Adipocyte (in vitro differentiated cells): Measurements from ENCODE around the gene COL13A1.

ENCODE experiments used
- DNase-seq: peaks from one replicate; pipeline ENCODE4 v3.0.0-alpha.2; 2015; ENCODE audit warnings: low read depth
- H3K27me3 ChIP-seq: replicated peaks from 2 replicates; pipeline ENCODE4 v1.7.0; 2013; ENCODE audit warnings: mild to moderate bottlenecking, low read length, moderate library complexity; ENCODE audit not compliant: control insufficient read depth, insufficient read depth
- H3K36me3 ChIP-seq: 2 replicates; pipeline ENCODE4 v1.7.0; 2013; ENCODE audit warnings: low read length, mild to moderate bottlenecking, moderate library complexity; ENCODE audit not compliant: control insufficient read depth, insufficient read depth, severe bottlenecking
- H3K4me1 ChIP-seq: 2 replicates; pipeline ENCODE4 v1.7.0; 2013; ENCODE audit warnings: mild to moderate bottlenecking, low read length, moderate library complexity; ENCODE audit not compliant: control insufficient read depth, insufficient read depth
- H3K4me3 ChIP-seq: 2 replicates; pipeline ENCODE4 v1.7.0; 2013; ENCODE audit warnings: mild to moderate bottlenecking, low read length, moderate library complexity
- H3K9ac ChIP-seq: 2 replicates; pipeline ENCODE4 v1.7.0; 2013; ENCODE audit warnings: mild to moderate bottlenecking, low read length, moderate library complexity
- H3K9me3 ChIP-seq: 2 replicates; pipeline ENCODE4 v1.7.0; 2013; ENCODE audit warnings: mild to moderate bottlenecking, low read length, moderate library complexity; ENCODE audit not compliant: control insufficient read depth

COL13A1 gene

GRCh38 chr10:69939481-69939880 lies 137.8 kb downstream of the COL13A1 start:
- Histone ChIP-seq H3K27me3 (no peaks in the 10 kb centered on the region), H3K9ac (no peak overlapping the region), H3K4me3 (no peak overlapping the region), H3K9me3 (no peaks in the 10 kb centered on the region), H3K4me1 (no peaks in the 10 kb centered on the region), H3K36me3 (no peaks in the 10 kb centered on the region)
- DNase-seq: no peak

DNA sequence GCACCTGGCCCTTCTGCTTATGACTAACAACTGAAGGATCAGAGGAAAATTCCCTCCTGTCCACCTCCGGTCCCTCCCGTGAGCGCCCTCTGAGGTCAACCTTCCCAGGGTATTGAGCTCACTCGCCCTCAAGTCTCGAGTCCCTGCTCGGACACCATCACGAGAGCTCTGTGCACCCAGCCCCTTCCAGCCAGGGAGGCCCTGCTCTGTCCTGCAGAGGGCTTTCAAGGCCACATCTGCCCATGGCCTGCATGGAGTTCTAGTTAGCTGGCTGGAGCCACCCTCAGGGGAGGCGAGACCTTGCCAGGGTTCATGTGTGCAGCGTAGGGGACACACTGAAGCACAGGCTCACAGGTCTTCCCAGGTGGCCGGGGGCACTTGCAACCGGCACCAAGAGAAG lies 140.0 kb downstream of the COL13A1 start:
- Histone ChIP-seq H3K9ac (no peak overlapping the region), H3K9me3 (no peaks in the 10 kb centered on the region), H3K27me3 (no peaks in the 10 kb centered on the region), H3K4me1 (no peaks in the 10 kb centered on the region), H3K36me3 (no peaks in the 10 kb centered on the region), H3K4me3 (no peak overlapping the region)
- no peak for DNase-seq

DNA sequence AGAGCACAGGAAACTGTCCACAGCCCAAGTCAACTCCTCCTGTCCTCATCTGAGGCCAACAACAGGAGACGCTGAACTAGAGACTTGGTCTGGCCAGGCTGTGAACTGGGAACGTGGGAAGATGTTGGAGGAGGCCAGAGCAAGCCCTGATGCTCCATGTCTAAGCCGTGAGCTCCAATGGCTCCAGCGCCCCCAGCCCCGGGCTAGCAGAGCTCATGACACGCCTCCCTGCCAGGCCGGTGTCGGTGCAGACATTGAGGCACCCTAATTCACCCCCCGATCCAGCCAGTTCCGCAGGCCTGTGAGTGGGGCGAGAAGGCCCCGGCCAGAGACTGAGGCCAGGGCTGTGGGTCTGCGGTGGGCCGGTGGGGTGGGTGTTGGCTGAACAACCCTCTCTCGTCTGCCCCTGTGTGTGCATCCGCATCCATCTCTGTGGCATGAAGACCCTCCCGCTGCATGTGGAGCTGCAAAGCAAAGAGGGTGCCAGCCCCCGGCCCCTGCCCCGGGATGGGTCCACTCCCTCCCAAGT lies 141.7 kb downstream of the COL13A1 start:
- no peak for DNase-seq
- H3K36me3 ChIP-seq: no peaks in the 10 kb centered on the region
- H3K9me3 ChIP-seq: no peaks in the 10 kb centered on the region
- no peaks in the 10 kb centered on the region for H3K27me3 ChIP-seq
- no peaks in the 10 kb centered on the region for H3K4me1 ChIP-seq
- H3K4me3 ChIP-seq: no peak overlapping the region
- no peak overlapping the region for H3K9ac ChIP-seq

GRCh38 chr10:69944761-69945160 lies 143.1 kb downstream of the COL13A1 start:
- DNase-seq: no peak
- no peaks in the 10 kb centered on the region for H3K27me3 ChIP-seq

DNA sequence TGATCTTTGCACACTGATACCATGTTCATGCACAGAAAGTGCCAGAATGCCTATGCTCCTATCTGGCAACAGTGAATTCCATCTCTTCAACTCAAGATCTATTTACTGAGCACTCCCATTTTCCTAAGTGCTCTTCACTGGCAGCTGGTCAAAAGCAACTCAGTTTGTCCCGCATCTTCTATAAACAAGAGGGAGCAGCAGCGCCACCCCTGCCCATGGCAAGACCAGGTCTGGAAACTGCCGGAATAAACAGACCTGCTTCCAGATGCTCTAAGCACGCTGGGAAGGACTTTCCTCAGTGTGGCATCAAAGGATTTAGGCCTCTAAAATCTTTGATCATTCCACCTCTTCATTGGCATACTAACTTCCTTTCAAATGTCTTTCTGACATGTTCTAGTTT lies 146.6 kb downstream of the COL13A1 start:
- Histone ChIP-seq H3K27me3 (no peaks in the 10 kb centered on the region), H3K4me1 (no peaks in the 10 kb centered on the region), H3K9me3 (no peaks in the 10 kb centered on the region), H3K9ac (no peak overlapping the region), H3K4me3 (no peak overlapping the region), H3K36me3 (no peaks in the 10 kb centered on the region)
- no peak for DNase-seq

More at GRCh38 chr10:69944761-69945160, 143.1 kb downstream of the COL13A1 start:
- Histone ChIP-seq H3K36me3 (no peaks in the 10 kb centered on the region), H3K4me3 (no peak overlapping the region), H3K4me1 (no peaks in the 10 kb centered on the region), H3K9ac (no peak overlapping the region), H3K9me3 (no peaks in the 10 kb centered on the region)

DNA sequence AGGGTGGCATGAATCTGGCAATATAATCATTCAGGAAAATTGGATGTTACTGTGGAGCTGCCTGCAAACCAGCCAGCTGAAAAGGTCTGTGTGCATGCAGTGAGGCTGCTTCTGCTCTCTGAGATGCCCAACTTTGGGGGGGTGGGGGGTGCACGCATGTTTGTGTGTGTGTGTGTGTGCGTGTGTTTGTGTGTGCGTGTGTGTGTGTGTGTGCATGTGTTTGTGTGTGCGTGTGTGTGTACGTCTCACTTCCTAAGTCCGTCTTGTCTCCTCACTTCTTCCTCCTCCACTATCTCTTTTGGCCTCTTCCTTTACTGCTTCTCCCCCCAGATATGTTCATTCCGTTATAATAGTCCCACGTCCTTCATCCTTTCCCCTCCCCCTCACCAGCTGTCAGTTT lies 148.1 kb downstream of the COL13A1 start:
- no peak for DNase-seq
- Histone ChIP-seq H3K4me1 (no peaks in the 10 kb centered on the region), H3K9me3 (no peaks in the 10 kb centered on the region), H3K27me3 (no peaks in the 10 kb centered on the region), H3K36me3 (no peaks in the 10 kb centered on the region), H3K9ac (no peak overlapping the region), H3K4me3 (no peak overlapping the region)

GRCh38 chr10:69951658-69952057 lies 150.0 kb downstream of the COL13A1 start:
- Histone ChIP-seq H3K9me3 (no peaks in the 10 kb centered on the region), H3K36me3 (no peaks in the 10 kb centered on the region), H3K27me3 (no peaks in the 10 kb centered on the region), H3K4me1 (no peaks in the 10 kb centered on the region), H3K9ac (no peak overlapping the region), H3K4me3 (no peak overlapping the region)
- no peak for DNase-seq

GRCh38 chr10:69952069-69952800 lies 150.5 kb downstream of the COL13A1 start:
- no peaks in the 10 kb centered on the region for H3K4me1 ChIP-seq
- H3K27me3 ChIP-seq: no peaks in the 10 kb centered on the region
- no peak overlapping the region for H3K4me3 ChIP-seq
- no peaks in the 10 kb centered on the region for H3K36me3 ChIP-seq
- no peak for DNase-seq
- H3K9me3 ChIP-seq: no peaks in the 10 kb centered on the region
- H3K9ac ChIP-seq: no peak overlapping the region

GRCh38 chr10:69952821-69953221 lies 151.1 kb downstream of the COL13A1 start:
- Histone ChIP-seq H3K4me1 (no peaks in the 10 kb centered on the region), H3K4me3 (no peak overlapping the region), H3K9me3 (no peaks in the 10 kb centered on the region), H3K27me3 (no peaks in the 10 kb centered on the region), H3K36me3 (no peaks in the 10 kb centered on the region), H3K9ac (no peak overlapping the region)
- DNase-seq: peak; percentile 34

DNA sequence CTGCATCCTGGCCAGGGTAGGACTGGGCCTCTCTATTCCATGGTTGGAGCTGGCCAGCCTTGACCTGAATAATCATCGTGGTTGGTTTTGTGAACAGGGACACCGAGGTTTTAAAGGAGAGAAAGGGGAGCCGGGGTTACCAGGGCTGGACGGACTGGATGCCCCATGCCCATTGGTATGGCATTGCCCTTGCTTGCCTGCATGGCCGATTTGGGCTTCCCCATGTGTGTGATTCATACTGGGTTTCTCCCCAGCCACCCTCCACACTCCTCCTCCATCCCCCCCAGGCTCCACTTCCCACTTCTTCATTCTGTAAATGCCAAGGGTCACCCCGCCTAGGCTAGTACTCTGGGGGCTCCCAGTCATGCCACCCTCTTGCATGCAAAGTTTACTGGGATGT lies 152.1 kb downstream of the COL13A1 start:
- no peak overlapping the region for H3K9ac ChIP-seq
- H3K9me3 ChIP-seq: no peaks in the 10 kb centered on the region
- no peaks in the 10 kb centered on the region for H3K36me3 ChIP-seq
- H3K4me1 ChIP-seq: no peaks in the 10 kb centered on the region
- no peak overlapping the region for H3K4me3 ChIP-seq
- H3K27me3 ChIP-seq: no peaks in the 10 kb centered on the region
- DNase-seq: no peak

- Histone ChIP-seq H3K9me3 (no peaks in the 10 kb centered on the region), H3K36me3 (no peaks in the 10 kb centered on the region), H3K4me3 (no peak overlapping the region), H3K4me1 (no peaks in the 10 kb centered on the region), H3K9ac (no peak overlapping the region), H3K27me3 (no peaks in the 10 kb centered on the region)
- no peak for DNase-seq
Observed at GRCh38 chr10:69955211-69955805, 153.6 kb downstream of the COL13A1 start.
